ENCODE results near the gene MVK. TPM values are rescaled to one million over a fixed set of nuclear protein-coding genes. Genes with fewer than 3 reads are reported as not detected.

Gene MVK
- total and polyA plus RNA-seq, 4 donors, result 22.4 to 62.7 (median 37.2) TPM

DNA sequence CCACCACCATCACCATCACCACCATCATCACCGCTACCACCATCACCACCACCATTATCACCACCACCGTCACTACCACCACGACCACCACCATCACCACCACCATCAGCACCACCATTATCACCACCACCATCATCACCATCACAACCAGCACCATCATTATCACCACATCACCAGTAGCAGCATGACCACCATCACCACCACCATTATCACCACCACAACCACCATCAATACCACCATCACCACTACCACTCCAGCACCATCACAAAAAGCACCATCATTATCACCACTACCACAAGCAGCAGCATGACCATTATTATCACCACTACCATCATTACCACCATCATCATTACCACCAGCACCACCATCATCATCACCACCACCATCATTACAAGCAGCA, 62.1 kb downstream of the MVK start:
- DNase-seq, result no peak
- Histone ChIP-seq H3K4me3 (no peak overlapping the region), H3K9ac (ENCODE audit: insufficient read depth in 1 of 2, low read length in 2 of 2) (no peak overlapping the region), H3K4me1 (ENCODE audit: control insufficient read depth in 5 of 5, insufficient read depth in 5 of 5, low read length in 5 of 5) (no peaks in the 10 kb centered on the region), H3K9me3 (ENCODE audit: control insufficient read depth in 4 of 4, insufficient read depth in 3 of 4, low read length in 3 of 4) (peaks cover 0 to 3% (median 0%) of the 10 kb centered on the region in 4 donors), H3K27me3 (ENCODE audit: control insufficient read depth in 3 of 3, insufficient read depth in 3 of 3, low read length in 2 of 3) (no peaks in the 10 kb centered on the region), H3K36me3 (ENCODE audit: control insufficient read depth in 4 of 4, insufficient read depth in 4 of 4, low read length in 4 of 4) (no peaks in the 10 kb centered on the region), H3K27ac (ENCODE audit: low read depth in 1 of 2, low read length in 1 of 2) (no peak overlapping the region)
- TF ChIP-seq CTCF (IDR thresholded peaks at IDR 0.05; ENCODE audit: control extremely low read depth, extremely low read depth), result no peak
- 96 to 100% methylated on average over 3 of the region's 3 CpGs for WGBS, 2 donors
- no peak for ATAC-seq (ENCODE audit: insufficient read depth, low FRiP score)

- Histone ChIP-seq H3K9me3 (ENCODE audit: control insufficient read depth in 4 of 4, insufficient read depth in 3 of 4, low read length in 3 of 4) (peaks cover 0 to 3% (median 0%) of the 10 kb centered on the region in 4 donors), H3K4me1 (ENCODE audit: control insufficient read depth in 5 of 5, insufficient read depth in 5 of 5, low read length in 5 of 5) (no peaks in the 10 kb centered on the region), H3K36me3 (ENCODE audit: control insufficient read depth in 4 of 4, insufficient read depth in 4 of 4, low read length in 4 of 4) (no peaks in the 10 kb centered on the region), H3K27ac (ENCODE audit: low read depth in 1 of 2, low read length in 1 of 2) (no peak overlapping the region), H3K9ac (ENCODE audit: insufficient read depth in 1 of 2, low read length in 2 of 2) (no peak overlapping the region), H3K27me3 (ENCODE audit: control insufficient read depth in 3 of 3, insufficient read depth in 3 of 3, low read length in 2 of 3) (no peaks in the 10 kb centered on the region), H3K4me3 (no peak overlapping the region)
- ATAC-seq (ENCODE audit: insufficient read depth, low FRiP score) (no peak), DNase-seq (no peak)
- WGBS, 2 donors, result 4 to 5% methylated on average over 6 of the region's 6 CpGs
- TF ChIP-seq CTCF (IDR thresholded peaks at IDR 0.05; ENCODE audit: control extremely low read depth, extremely low read depth), result no peak
Measured at GRCh38 chr12:109637348-109637747, 63.8 kb downstream of the MVK start.

DNA sequence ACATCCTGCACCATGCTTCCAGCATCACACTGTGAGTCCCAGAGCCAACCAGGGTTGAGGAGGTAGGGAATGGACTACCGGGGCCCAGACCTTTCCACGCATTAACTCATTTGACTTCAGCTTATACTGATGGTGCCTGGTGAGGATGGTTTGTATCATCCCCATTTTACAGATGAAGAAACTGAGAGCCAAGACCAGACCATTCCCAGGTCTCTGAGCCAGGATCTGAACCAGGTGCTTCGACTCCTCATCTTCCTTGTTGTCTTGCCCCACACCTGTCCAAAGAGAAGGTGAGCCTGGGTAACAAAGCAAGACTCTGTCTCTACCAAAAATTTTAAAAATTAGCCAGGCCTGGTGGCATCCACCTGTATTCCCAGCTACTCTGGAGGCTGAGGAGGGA, 64.4 kb downstream of the MVK start:
- DNase-seq, result no peak
- TF ChIP-seq CTCF (IDR thresholded peaks at IDR 0.05; ENCODE audit: control extremely low read depth, extremely low read depth), result no peak
- WGBS, 2 donors, result 75 to 92% methylated on average over 3 of the region's 3 CpGs
- no peak overlapping the region for H3K9ac ChIP-seq (ENCODE audit: insufficient read depth in 1 of 2, low read length in 2 of 2)
- no peak overlapping the region for H3K4me3 ChIP-seq
- H3K4me1 ChIP-seq (ENCODE audit: control insufficient read depth in 5 of 5, insufficient read depth in 5 of 5, low read length in 5 of 5), result no peaks in the 10 kb centered on the region
- no peaks in the 10 kb centered on the region for H3K36me3 ChIP-seq (ENCODE audit: control insufficient read depth in 4 of 4, insufficient read depth in 4 of 4, low read length in 4 of 4)
- H3K27ac ChIP-seq (ENCODE audit: low read depth in 1 of 2, low read length in 1 of 2), result no peak overlapping the region
- H3K9me3 ChIP-seq (ENCODE audit: control insufficient read depth in 4 of 4, insufficient read depth in 3 of 4, low read length in 3 of 4), result peaks cover 0 to 3% (median 0%) of the 10 kb centered on the region in 4 donors
- no peaks in the 10 kb centered on the region for H3K27me3 ChIP-seq (ENCODE audit: control insufficient read depth in 3 of 3, insufficient read depth in 3 of 3, low read length in 2 of 3)
- no peak for ATAC-seq (ENCODE audit: insufficient read depth, low FRiP score)

DNA sequence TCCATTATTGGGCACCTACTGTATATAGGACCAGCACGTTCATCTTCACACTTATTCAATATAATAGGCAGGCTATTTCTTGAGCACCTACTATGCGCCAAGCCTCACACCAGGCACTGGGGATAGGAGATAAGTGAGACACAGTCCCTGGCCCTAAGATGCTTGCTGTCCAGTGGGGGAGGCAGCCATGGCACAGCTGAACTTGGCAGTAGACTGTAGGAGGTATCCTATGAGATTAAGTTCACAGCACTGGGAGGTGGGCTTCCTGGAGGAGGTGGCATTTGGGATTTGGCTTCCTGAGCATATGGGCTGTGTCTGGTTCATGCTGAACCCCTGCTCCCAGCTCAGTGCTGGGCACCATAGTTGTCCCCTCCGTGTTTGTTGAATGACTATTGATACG, 65.1 kb downstream of the MVK start:
- Histone ChIP-seq H3K27ac (ENCODE audit: low read depth in 1 of 2, low read length in 1 of 2) (no peak overlapping the region), H3K36me3 (ENCODE audit: control insufficient read depth in 4 of 4, insufficient read depth in 4 of 4, low read length in 4 of 4) (no peaks in the 10 kb centered on the region), H3K4me3 (no peak overlapping the region), H3K9ac (ENCODE audit: insufficient read depth in 1 of 2, low read length in 2 of 2) (no peak overlapping the region), H3K4me1 (ENCODE audit: control insufficient read depth in 5 of 5, insufficient read depth in 5 of 5, low read length in 5 of 5) (no peaks in the 10 kb centered on the region), H3K9me3 (ENCODE audit: control insufficient read depth in 4 of 4, insufficient read depth in 3 of 4, low read length in 3 of 4) (peaks cover 0 to 3% (median 0%) of the 10 kb centered on the region in 4 donors), H3K27me3 (ENCODE audit: control insufficient read depth in 3 of 3, insufficient read depth in 3 of 3, low read length in 2 of 3) (no peaks in the 10 kb centered on the region)
- no peak for DNase-seq
- 78 to 84% methylated on average over 4 of the region's 4 CpGs for WGBS, 2 donors
- TF ChIP-seq CTCF (IDR thresholded peaks at IDR 0.05; ENCODE audit: control extremely low read depth, extremely low read depth), result no peak
- no peak for ATAC-seq (ENCODE audit: insufficient read depth, low FRiP score)
